Stomach smooth muscle (tissue), 2 donors: Measurements from ENCODE around the gene PITPNM3.

Experiments used
- H3K27ac ChIP-seq: one replicate; pipeline ENCODE4 v1.7.0; 2013; ENCODE audit warnings: mild to moderate bottlenecking, low read length, inconsistent platforms
- H3K27me3 ChIP-seq, 2 donors: one replicate each; pipeline ENCODE4 v1.7.0; 2013; ENCODE audit warnings: low read length in 2 of 2; ENCODE audit not compliant: insufficient read depth in 2 of 2, control insufficient read depth in 1 of 2
- H3K36me3 ChIP-seq, 2 donors: one replicate each; pipeline ENCODE4 v1.7.0; 2013; ENCODE audit warnings: low read length in 2 of 2; ENCODE audit not compliant: control insufficient read depth in 2 of 2, insufficient read depth in 2 of 2
- H3K4me1 ChIP-seq: one replicate; pipeline ENCODE4 v1.7.0; 2013; ENCODE audit warnings: low read length; ENCODE audit not compliant: control insufficient read depth, insufficient read depth
- H3K4me3 ChIP-seq, 2 donors: one replicate each; pipeline ENCODE4 v1.7.0; 2013; ENCODE audit warnings: low read length in 2 of 2
- H3K9ac ChIP-seq, 2 donors: one replicate each; pipeline ENCODE4 v1.7.0; 2013; ENCODE audit warnings: low read length in 2 of 2, mild to moderate bottlenecking in 1 of 2
- H3K9me3 ChIP-seq, 2 donors: one replicate each; pipeline ENCODE4 v1.7.0; 2013; ENCODE audit warnings: low read length in 2 of 2; ENCODE audit not compliant: control insufficient read depth in 2 of 2
- donor health status: healthy.
- donor health status: Pancreatic carcinoma.

The PITPNM3 gene

GRCh38 chr17:6551356-6551755 is 5.0 kb downstream of the PITPNM3 start:
- Histone ChIP-seq H3K9me3 (no peaks in the 10 kb centered on the region), H3K27me3 (peaks cover 2 to 9% of the 10 kb centered on the region in 2 donors), H3K4me1 (peaks cover 79% of the 10 kb centered on the region), H3K9ac (no peak overlapping the region), H3K4me3 (no peak overlapping the region), H3K36me3 (no peaks in the 10 kb centered on the region), H3K27ac (peak overlapping the region; percentile 93)

GRCh38 chr17:6549384-6550036 is 6.8 kb downstream of the PITPNM3 start:
- H3K27me3 ChIP-seq = peaks cover 0 to 2% of the 10 kb centered on the region in 2 donors
- H3K27ac ChIP-seq = peak overlapping the region; percentile 98
- no peaks in the 10 kb centered on the region for H3K9me3 ChIP-seq
- H3K36me3 ChIP-seq = no peaks in the 10 kb centered on the region
- peak overlapping the region in 1 of 2 donors; percentile 40 for H3K4me3 ChIP-seq
- H3K4me1 ChIP-seq = peaks cover 86% of the 10 kb centered on the region
- H3K9ac ChIP-seq = peak overlapping the region; percentile 65 to 75

- no peaks in the 10 kb centered on the region for H3K36me3 ChIP-seq
- H3K4me3 ChIP-seq = peak overlapping the region in 1 of 2 donors; percentile 40
- peaks cover 80% of the 10 kb centered on the region for H3K4me1 ChIP-seq
- peak overlapping the region; percentile 65 to 76 for H3K9ac ChIP-seq
- H3K27me3 ChIP-seq = no peaks in the 10 kb centered on the region
- peak overlapping the region; percentile 98 for H3K27ac ChIP-seq
- H3K9me3 ChIP-seq = no peaks in the 10 kb centered on the region
Measured at GRCh38 chr17:6548578-6549330, 7.6 kb downstream of the PITPNM3 start.

- no peaks in the 10 kb centered on the region for H3K36me3 ChIP-seq
- H3K27ac ChIP-seq = peak overlapping the region; percentile 98
- no peaks in the 10 kb centered on the region for H3K27me3 ChIP-seq
- peaks cover 78% of the 10 kb centered on the region for H3K4me1 ChIP-seq
- H3K9me3 ChIP-seq = no peaks in the 10 kb centered on the region
- H3K9ac ChIP-seq = peak overlapping the region; percentile 65 to 76
- peak overlapping the region in 1 of 2 donors; percentile 40 for H3K4me3 ChIP-seq
Measured at GRCh38 chr17:6548034-6548433, 8.3 kb downstream of the PITPNM3 start.

- peak overlapping the region; percentile 11 for H3K27ac ChIP-seq
- no peak overlapping the region for H3K4me3 ChIP-seq
- H3K4me1 ChIP-seq = peaks cover 75% of the 10 kb centered on the region
- H3K9me3 ChIP-seq = no peaks in the 10 kb centered on the region
- H3K9ac ChIP-seq = no peak overlapping the region
- no peaks in the 10 kb centered on the region for H3K36me3 ChIP-seq
- H3K27me3 ChIP-seq = no peaks in the 10 kb centered on the region
Measured at GRCh38 chr17:6547336-6547735, 9.0 kb downstream of the PITPNM3 start.

GRCh38 chr17:6546069-6546718 is 10.2 kb downstream of the PITPNM3 start:
- Histone ChIP-seq H3K36me3 (no peaks in the 10 kb centered on the region), H3K27ac (peak overlapping the region; percentile 37), H3K4me3 (no peak overlapping the region), H3K27me3 (no peaks in the 10 kb centered on the region), H3K9ac (no peak overlapping the region), H3K9me3 (no peaks in the 10 kb centered on the region), H3K4me1 (peaks cover 65% of the 10 kb centered on the region)

GRCh38 chr17:6545291-6545690 is 11.1 kb downstream of the PITPNM3 start:
- no peaks in the 10 kb centered on the region for H3K27me3 ChIP-seq
- H3K9me3 ChIP-seq = no peaks in the 10 kb centered on the region
- H3K27ac ChIP-seq = peak overlapping the region; percentile 37
- peaks cover 62% of the 10 kb centered on the region for H3K4me1 ChIP-seq
- H3K9ac ChIP-seq = no peak overlapping the region
- H3K36me3 ChIP-seq = no peaks in the 10 kb centered on the region
- H3K4me3 ChIP-seq = no peak overlapping the region

- Histone ChIP-seq H3K4me3 (no peak overlapping the region), H3K4me1 (peaks cover 49% of the 10 kb centered on the region), H3K9ac (no peak overlapping the region), H3K9me3 (no peaks in the 10 kb centered on the region), H3K27me3 (no peaks in the 10 kb centered on the region), H3K27ac (no peak overlapping the region), H3K36me3 (peaks cover 3 to 6% of the 10 kb centered on the region in 2 donors)
Measured at GRCh38 chr17:6544011-6544370, 12.4 kb downstream of the PITPNM3 start.

- no peak overlapping the region for H3K27ac ChIP-seq
- H3K4me3 ChIP-seq = no peak overlapping the region
- H3K9ac ChIP-seq = no peak overlapping the region
- H3K27me3 ChIP-seq = no peaks in the 10 kb centered on the region
- no peaks in the 10 kb centered on the region for H3K9me3 ChIP-seq
- H3K36me3 ChIP-seq = peaks cover 3 to 6% of the 10 kb centered on the region in 2 donors
- peaks cover 42% of the 10 kb centered on the region for H3K4me1 ChIP-seq
Measured at GRCh38 chr17:6543079-6544010, 13.0 kb downstream of the PITPNM3 start.

GRCh38 chr17:6542577-6542976 is 13.8 kb downstream of the PITPNM3 start:
- peaks cover 5 to 10% of the 10 kb centered on the region in 2 donors for H3K36me3 ChIP-seq
- H3K27me3 ChIP-seq = no peaks in the 10 kb centered on the region
- no peak overlapping the region for H3K9ac ChIP-seq
- no peak overlapping the region for H3K4me3 ChIP-seq
- H3K4me1 ChIP-seq = peaks cover 43% of the 10 kb centered on the region
- H3K9me3 ChIP-seq = no peaks in the 10 kb centered on the region
- H3K27ac ChIP-seq = no peak overlapping the region
